NOMO-1 treated with DMSO at 0.1 percent for 48 hours (cell line): ENCODE data around the gene AHDC1.
A peak's percentile ranks its signal among the peaks of the same experiment; 100 is the strongest.

Experiments used
- DNase-seq: peaks from one replicate; lab custom pipeline; 2025; ENCODE audit not compliant: unreplicated experiment; lab: John Stamatoyannopoulos, UW

AHDC1 gene

GRCh38 chr1:27615346-27616192 lies 11.6 kb upstream of the AHDC1 start:
- DNase-seq = no peak

GRCh38 chr1:27614625-27615344 lies 10.8 kb upstream of the AHDC1 start:
- DNase-seq = no peak

- DNase-seq = no peak
Measured at GRCh38 chr1:27614043-27614624, 10.2 kb upstream of the AHDC1 start.

GRCh38 chr1:27612718-27613117 lies 8.8 kb upstream of the AHDC1 start:
- no peak for DNase-seq

GRCh38 chr1:27611450-27611849 lies 7.5 kb upstream of the AHDC1 start:
- no peak for DNase-seq

- peak; percentile 73 for DNase-seq
Measured at GRCh38 chr1:27609618-27610240, 5.8 kb upstream of the AHDC1 start.

GRCh38 chr1:27609210-27609555 lies 5.2 kb upstream of the AHDC1 start:
- no peak for DNase-seq

GRCh38 chr1:27607239-27607804 lies 3.4 kb upstream of the AHDC1 start:
- DNase-seq = no peak

GRCh38 chr1:27606708-27607238 lies 2.8 kb upstream of the AHDC1 start:
- DNase-seq = peak; percentile 23

- peak; percentile 37 for DNase-seq
Measured at GRCh38 chr1:27605796-27606707, 2.1 kb upstream of the AHDC1 start.

- DNase-seq = no peak
Measured at GRCh38 chr1:27605300-27605766, 1.4 kb upstream of the AHDC1 start.

GRCh38 chr1:27604579-27605299 lies 795 bp upstream of the AHDC1 start:
- DNase-seq = no peak

- no peak for DNase-seq
Measured at GRCh38 chr1:27603309-27603680, 649 bp downstream of the AHDC1 start.

- no peak for DNase-seq
Measured at GRCh38 chr1:27602462-27603308, 1.3 kb downstream of the AHDC1 start.

GRCh38 chr1:27601771-27602461 lies 2.0 kb downstream of the AHDC1 start:
- no peak for DNase-seq

- no peak for DNase-seq
Measured at GRCh38 chr1:27601321-27601770, 2.6 kb downstream of the AHDC1 start.

GRCh38 chr1:27600498-27601175 lies 3.3 kb downstream of the AHDC1 start:
- no peak for DNase-seq
